Measurements from ENCODE around the gene OR2M2.

DNA sequence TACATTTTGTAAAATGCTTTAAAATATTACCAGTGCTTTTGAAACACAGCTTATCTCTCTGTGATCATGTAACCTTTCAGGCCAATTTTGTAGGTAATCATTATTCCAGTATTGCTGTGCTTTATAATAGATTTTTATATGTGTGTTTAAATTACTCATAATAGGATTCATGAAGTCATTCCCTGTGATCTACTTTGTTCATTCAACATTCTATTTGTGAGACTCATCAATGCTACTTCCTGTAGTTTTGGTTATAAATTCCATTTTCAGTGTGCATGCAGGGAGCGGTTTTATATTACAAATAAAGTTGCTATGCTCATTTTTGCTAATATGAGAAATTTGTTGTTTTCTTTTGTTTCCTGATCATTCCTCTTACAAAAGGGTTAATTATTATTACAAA lies 33.8 kb upstream of the OR2M2 start:
- TF ChIP-seq, protein P1, sequence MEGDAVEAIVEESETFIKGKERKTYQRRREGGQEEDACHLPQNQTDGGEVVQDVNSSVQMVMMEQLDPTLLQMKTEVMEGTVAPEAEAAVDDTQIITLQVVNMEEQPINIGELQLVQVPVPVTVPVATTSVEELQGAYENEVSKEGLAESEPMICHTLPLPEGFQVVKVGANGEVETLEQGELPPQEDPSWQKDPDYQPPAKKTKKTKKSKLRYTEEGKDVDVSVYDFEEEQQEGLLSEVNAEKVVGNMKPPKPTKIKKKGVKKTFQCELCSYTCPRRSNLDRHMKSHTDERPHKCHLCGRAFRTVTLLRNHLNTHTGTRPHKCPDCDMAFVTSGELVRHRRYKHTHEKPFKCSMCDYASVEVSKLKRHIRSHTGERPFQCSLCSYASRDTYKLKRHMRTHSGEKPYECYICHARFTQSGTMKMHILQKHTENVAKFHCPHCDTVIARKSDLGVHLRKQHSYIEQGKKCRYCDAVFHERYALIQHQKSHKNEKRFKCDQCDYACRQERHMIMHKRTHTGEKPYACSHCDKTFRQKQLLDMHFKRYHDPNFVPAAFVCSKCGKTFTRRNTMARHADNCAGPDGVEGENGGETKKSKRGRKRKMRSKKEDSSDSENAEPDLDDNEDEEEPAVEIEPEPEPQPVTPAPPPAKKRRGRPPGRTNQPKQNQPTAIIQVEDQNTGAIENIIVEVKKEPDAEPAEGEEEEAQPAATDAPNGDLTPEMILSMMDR (IDR thresholded peaks at IDR 0.05; ENCODE audit: borderline replicate concordance, extremely low read depth, low read length, poor library complexity, severe bottlenecking), result no peak
- no peak for TF ChIP-seq EZH2 (IDR thresholded peaks at IDR 0.05; ENCODE audit: borderline replicate concordance, low read depth, low read length, severe bottlenecking)
